Activated CD8-positive, alpha-beta memory T cell treated with anti-CD3 and anti-CD28 coated beads for 4 hours (primary cell): Measurements from ENCODE around the gene DMRT1.

Experiments used
- DNase-seq, 2 donors: peaks; one replicate each; pipeline ENCODE4 v3.0.0-alpha.2; 2020; ENCODE audit warnings: low read depth in 2 of 2

The DMRT1 gene

DNA sequence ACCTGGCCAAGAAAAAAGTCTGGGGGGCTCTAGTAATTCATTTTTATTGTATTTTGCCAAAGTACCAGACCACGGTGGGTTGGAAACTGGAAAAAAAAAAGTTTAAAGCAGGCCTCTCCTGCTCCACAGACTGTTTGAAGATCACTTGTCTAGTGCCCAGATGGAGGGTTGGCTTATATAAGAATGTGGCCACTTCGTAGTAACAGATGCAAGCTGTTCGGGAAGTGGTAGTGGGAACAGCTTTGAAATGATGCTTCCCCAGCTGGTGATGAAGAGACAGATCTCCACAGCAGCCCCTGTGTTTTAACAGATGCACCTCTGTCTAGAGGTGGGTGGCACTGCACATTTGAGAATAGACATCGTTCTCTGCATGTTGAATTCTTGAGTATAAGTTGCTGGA, 80.7 kb downstream of the DMRT1 start:
- DNase-seq: no peak

DNA sequence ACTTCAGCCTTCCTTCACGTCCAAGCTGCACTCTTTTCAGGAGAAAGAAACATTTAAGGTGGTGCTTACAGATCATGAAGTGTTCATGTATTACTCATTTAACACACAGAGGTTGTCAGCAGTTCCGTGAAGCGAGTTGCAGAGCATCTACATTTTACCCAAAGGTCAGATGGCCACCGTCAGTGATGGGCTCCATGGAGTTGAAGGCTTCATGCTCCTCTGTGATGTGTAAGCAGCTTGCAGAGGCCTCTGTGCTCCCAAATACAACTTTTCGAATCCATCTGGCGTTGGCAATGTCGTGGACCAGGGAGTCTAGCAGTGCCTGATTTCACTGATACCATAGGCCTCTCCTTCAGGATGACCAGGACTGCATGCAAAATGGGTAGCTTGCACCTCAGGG, 81.2 kb downstream of the DMRT1 start:
- no peak for DNase-seq

DNA sequence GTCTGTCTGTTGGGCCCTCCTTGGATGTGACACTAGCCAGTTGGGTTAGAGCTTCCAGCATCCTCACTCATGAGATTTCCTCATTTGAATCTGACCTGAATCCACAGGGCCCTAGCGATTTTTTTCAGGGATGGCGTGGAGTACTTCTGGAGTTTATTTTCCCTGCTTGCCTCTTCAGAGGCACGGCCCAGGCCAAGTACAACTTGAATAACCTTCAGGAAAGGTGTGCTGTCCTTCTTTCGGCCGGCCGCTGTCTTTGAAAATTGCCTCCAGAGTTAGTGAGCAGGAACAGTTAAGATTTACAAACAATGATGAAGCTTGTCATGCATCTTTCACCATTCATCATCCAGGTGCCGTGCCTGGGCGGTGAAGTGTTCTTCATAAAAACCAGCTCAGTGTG, 85.5 kb downstream of the DMRT1 start:
- DNase-seq: no peak

- no peak for DNase-seq
These were observed 87.0 kb downstream of the DMRT1 start for GRCh38 chr9:928363-929042.

DNA sequence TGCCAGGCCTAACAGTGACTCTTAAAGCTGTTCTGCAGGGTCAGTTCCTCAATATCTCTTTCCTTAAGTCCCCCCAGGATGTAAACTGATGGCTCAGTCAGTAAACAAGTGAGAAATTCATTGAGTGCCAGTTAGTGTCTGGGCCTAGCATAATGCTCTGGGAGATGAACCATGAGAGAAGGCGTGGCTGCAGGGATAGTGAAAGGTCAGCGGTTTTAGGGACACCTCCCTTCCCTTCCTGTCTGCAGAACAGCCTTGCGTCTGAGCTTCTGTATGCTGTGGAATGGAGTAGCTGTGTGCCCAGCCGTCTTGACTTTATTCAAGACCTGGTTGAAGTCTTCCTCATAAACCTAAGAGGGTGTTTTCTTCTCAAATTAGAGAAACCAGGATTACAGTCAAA, 88.2 kb downstream of the DMRT1 start:
- DNase-seq: no peak

- DNase-seq: no peak
These were observed 91.9 kb downstream of the DMRT1 start for GRCh38 chr9:933356-933755.

DNA sequence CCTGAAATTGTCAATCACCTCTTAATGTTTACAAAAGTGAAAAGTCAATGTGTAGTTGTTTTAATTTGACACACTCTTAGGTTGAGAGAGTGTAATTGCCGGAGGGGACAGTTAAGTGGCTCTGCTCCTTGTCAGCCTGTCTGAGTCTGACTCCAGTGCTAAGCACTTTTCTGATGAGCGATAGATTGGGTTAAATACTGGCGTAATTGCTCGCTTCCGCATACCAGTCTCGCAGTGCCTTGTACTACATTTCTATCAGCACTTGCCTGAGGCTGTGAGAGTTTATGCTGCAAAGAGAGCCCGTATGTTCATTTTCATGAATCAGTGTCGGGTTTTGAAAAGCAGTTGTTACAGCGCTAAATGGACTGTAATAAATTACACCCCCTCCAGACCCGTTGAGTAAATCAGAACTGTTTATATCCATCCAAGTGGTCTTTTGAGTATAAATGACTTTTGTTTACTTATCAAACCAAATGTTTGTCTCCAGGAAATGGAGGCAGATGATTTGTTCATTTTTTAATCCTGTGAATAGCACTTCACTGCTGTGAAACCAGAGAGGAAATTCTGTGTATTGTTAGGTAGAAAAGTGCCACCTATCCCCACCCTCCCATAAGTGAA, 94.0 kb downstream of the DMRT1 start:
- DNase-seq: no peak

DNA sequence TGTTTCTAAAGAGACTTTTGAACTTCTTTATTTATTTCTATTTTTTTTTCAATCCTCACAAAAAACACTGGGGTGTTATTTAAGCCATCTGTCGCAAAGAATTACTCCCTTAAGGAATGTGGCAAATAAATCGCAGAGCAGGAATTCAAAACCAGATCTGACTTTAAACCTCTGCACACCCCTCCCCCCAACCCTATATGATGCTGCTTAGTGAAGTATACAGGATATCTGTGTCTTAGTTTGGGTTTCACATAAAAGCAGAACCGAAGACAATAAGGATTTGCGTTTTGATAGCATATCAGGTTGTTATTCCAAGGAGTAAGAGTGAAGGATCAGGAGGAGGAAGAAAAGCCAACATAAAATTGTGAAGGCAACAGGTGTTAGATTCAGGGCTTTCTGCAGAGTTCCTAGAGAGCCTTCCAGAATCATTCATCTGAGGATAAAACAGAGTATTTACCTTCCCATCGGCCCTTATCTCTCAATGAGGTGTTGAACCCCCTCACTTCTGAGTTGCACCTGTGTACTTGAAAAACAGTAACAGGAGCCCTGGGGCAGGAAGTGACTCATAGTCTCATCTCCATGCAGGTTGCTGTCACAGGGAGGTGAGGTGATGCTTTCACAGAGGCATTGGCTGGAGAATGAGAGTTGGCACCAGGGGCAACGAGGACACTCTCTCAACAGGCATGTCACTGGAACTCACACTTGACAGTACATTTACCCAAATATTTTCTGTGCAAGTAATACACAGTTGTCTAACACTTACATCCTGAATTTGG, 101.5 kb downstream of the DMRT1 start:
- DNase-seq: no peak

DNA sequence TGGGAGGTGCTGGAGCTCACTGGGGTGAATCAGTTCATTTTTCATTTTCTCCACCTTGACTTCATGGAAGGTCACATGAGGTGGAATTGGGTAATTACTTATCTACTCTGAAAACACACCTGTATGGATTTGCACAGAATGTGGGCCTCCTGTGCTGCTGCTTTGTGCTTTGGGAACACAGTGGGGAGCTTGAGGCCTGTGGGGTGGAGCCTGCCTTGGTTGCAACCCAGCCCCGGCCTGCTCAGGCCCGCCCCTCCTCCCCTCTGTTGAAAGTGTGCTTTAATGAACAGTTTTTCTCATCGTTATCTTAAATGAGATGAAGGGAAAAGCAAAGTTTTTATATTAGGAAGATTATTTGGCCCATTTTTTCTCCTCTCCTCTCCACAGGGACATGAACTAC, 106.5 kb downstream of the DMRT1 start:
- no peak for DNase-seq

DNA sequence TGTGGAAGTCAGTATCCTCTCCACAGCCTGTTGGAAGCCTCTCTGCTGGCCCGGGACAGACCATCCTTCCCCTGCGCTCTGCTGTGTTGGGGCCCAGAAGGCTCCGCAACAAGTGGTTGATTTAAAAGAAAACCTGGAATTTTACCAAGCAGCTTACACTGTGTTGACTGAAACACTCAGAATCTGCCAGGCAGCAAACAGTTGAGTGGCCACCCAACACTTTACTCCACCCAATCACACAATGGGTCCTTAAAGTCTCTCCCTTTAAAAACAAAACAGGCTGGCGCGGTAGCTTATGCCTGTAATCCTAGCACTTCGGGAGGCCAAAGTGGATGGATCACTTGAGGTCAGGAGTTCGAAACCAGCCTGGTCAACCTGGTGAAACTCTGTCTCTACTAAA, 107.0 kb downstream of the DMRT1 start:
- DNase-seq: no peak

- no peak for DNase-seq
These were observed 108.6 kb downstream of the DMRT1 start for GRCh38 chr9:950139-950538.

GRCh38 chr9:952546-952945, 111.0 kb downstream of the DMRT1 start:
- no peak for DNase-seq

- DNase-seq: no peak
These were observed 117.6 kb downstream of the DMRT1 start for GRCh38 chr9:959105-959504.

- no peak for DNase-seq
These were observed 118.4 kb downstream of the DMRT1 start for GRCh38 chr9:959914-960313.

DNA sequence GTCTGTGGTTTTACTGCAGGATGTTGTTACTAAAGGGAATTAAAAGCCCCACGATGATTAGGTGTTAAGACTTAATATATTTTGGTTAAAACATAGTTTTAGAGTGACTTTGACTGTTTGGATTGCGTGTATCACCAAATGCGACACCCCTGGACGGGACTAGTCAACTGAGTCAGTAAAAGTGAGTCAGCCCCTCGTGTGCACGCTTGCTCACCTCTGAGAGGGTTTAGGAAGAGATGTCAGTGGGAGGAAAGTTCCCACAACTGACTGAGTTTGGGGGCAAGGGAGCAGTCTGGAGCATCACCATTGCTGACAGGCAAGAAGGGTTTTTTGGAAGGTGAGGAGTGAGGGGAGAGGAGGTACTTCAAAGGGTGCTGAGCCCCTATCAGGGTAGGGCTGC, 120.5 kb downstream of the DMRT1 start:
- no peak for DNase-seq

DNA sequence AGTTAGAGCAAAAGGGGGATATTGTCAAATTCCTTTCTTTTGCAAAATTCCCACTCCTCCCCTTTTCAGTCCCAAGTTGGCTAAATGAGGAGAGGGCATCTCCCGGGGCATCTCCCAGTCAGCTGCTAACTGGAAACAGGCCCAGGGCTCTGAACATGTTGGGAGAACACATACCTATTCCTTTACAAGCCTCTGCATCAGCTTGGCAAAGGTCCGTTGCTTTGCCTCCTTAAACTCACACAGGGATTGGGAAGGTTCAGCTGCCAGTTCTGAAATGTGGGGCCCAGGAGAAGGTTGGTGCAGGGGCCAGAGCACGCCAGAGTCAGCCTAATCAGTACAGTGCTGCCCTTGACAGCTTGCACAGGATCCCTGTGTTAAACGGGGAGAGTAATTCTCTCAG, 124.0 kb downstream of the DMRT1 start:
- DNase-seq: no peak

GRCh38 chr9:966870-967269, 125.4 kb downstream of the DMRT1 start:
- DNase-seq: no peak

GRCh38 chr9:967436-967835, 125.9 kb downstream of the DMRT1 start:
- DNase-seq: no peak

DNA sequence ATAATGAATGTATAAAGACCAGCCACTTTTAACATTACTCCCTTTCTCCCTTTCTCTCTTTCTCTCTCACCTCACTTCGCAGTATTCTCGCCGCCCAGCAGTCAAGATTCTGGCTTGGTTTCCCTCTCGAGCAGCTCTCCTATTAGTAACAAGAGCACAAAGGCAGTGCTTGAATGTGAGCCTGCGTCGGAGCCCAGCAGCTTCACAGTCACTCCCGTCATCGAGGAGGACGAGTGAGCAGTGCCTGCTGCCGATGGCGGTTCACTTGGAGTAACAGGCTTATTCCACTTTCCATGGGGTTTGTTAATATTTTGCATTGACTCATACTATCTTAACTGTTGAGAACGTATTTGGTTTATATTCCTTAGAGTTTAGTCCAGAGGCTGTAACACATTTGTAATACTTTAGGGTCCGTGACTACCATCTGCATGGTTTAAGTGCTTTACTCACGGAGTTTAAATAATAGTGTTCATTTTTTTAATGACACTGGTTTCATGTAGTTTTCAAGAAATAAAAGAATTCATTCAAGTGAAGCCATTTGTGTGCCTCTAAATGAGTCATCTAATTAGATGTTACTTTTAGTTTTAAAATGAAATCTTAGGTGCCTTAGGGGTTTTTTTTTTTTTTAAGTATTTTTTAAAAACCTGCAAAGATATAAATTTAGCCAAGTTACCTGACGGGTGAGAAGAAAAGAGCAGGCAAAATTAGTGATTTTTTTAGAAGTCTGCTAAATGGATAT, 126.6 kb downstream of the DMRT1 start:
- no peak for DNase-seq

- DNase-seq: no peak
These were observed 128.0 kb downstream of the DMRT1 start for GRCh38 chr9:969310-970150.

DNA sequence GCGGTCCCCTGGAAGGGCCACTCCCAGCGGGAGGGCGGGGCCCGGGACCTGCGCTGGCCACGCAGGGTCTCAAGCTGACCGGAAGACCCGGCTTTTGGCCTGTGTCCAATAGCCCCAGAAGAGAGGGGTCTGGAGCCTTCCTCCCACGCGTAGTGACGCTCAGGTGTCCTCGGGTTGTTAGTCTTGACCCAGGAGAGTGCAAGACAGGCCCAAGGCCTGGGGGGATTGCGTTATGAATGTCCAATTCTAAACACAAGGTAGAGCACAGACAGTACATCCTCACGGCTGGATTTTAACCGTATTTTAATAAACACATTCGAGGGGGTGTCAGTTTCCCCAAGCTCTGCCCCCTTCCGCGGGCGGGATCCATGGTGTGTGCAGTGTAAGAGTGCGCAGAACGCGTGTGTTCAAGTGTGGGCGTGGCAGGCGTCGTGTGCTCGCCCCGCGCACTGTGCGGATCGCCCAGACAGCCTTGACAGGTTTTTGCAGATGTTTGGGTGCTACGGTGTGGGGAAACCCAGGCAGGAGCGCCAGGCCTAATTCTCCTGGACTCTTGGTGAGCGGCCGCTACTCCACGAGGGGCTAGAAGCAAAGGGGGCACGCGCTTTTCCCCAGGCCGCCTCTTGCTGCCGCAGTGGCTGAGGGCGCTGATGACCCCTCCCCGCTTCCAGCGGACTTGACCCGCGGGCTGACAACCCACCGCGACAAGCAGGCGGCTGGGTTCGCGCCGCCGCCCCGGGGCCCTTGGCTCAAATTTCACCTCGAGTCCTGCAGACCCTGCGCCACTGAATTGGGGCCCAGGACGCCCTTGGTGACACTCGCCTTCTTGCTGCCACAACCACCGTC, 128.9 kb downstream of the DMRT1 start:
- no peak for DNase-seq
